Measurements from ENCODE around the gene MAP4K4.
A peak's percentile ranks its signal among the peaks of the same experiment; 100 is the strongest.

Gene MAP4K4

GRCh38 chr2:101828257-101828656 is 130.8 kb downstream of the MAP4K4 start:
- no peak for DNase-seq
- no peak for TF ChIP-seq POLR2A (IDR thresholded peaks at IDR 0.05; ENCODE audit: low read length)
- TF ChIP-seq GATA1 (IDR thresholded peaks at IDR 0.05; ENCODE audit: low read depth, low read length): no peak

- no peak for DNase-seq
- TF ChIP-seq GATA1 (IDR thresholded peaks at IDR 0.05; ENCODE audit: low read depth, low read length) (no peak), POLR2A (IDR thresholded peaks at IDR 0.05; ENCODE audit: low read length) (no peak)
These were observed 131.3 kb downstream of the MAP4K4 start for GRCh38 chr2:101828673-101829334.

- no peak for DNase-seq
- TF ChIP-seq POLR2A (IDR thresholded peaks at IDR 0.05; ENCODE audit: low read length): no peak
- no peak for TF ChIP-seq GATA1 (IDR thresholded peaks at IDR 0.05; ENCODE audit: low read depth, low read length)
These were observed 131.9 kb downstream of the MAP4K4 start for GRCh38 chr2:101829429-101829828.

GRCh38 chr2:101830146-101830545 is 132.6 kb downstream of the MAP4K4 start:
- TF ChIP-seq POLR2A (IDR thresholded peaks at IDR 0.05; ENCODE audit: low read length): no peak
- no peak for TF ChIP-seq GATA1 (IDR thresholded peaks at IDR 0.05; ENCODE audit: low read depth, low read length)
- no peak for DNase-seq

- DNase-seq: no peak
- TF ChIP-seq POLR2A (IDR thresholded peaks at IDR 0.05; ENCODE audit: low read length) (no peak), GATA1 (IDR thresholded peaks at IDR 0.05; ENCODE audit: low read depth, low read length) (no peak)
These were observed 133.0 kb downstream of the MAP4K4 start for GRCh38 chr2:101830555-101830954.

GRCh38 chr2:101831351-101831865 is 133.9 kb downstream of the MAP4K4 start:
- TF ChIP-seq GATA1 (IDR thresholded peaks at IDR 0.05; ENCODE audit: low read depth, low read length): no peak
- TF ChIP-seq POLR2A (IDR thresholded peaks at IDR 0.05; ENCODE audit: low read length): no peak
- peak; percentile 63 to 73 for DNase-seq

- TF ChIP-seq POLR2A (IDR thresholded peaks at IDR 0.05; ENCODE audit: low read length) (no peak), GATA1 (IDR thresholded peaks at IDR 0.05; ENCODE audit: low read depth, low read length) (no peak)
- peak in 1 of 2 experiments; percentile 14 for DNase-seq
These were observed 134.6 kb downstream of the MAP4K4 start for GRCh38 chr2:101832114-101832513.

GRCh38 chr2:101833890-101834523 is 136.5 kb downstream of the MAP4K4 start:
- TF ChIP-seq GATA1 (IDR thresholded peaks at IDR 0.05; ENCODE audit: low read depth, low read length) (no peak), POLR2A (IDR thresholded peaks at IDR 0.05; ENCODE audit: low read length) (no peak)
- DNase-seq: no peak

GRCh38 chr2:101837354-101837753 is 139.8 kb downstream of the MAP4K4 start:
- TF ChIP-seq POLR2A (IDR thresholded peaks at IDR 0.05; ENCODE audit: low read length): no peak
- no peak for TF ChIP-seq GATA1 (IDR thresholded peaks at IDR 0.05; ENCODE audit: low read depth, low read length)
- no peak for DNase-seq

GRCh38 chr2:101841679-101842327 is 144.3 kb downstream of the MAP4K4 start:
- no peak for DNase-seq
- no peak for TF ChIP-seq GATA1 (IDR thresholded peaks at IDR 0.05; ENCODE audit: low read depth, low read length)
- TF ChIP-seq POLR2A (IDR thresholded peaks at IDR 0.05; ENCODE audit: low read length): no peak

- TF ChIP-seq POLR2A (IDR thresholded peaks at IDR 0.05; ENCODE audit: low read length): no peak
- TF ChIP-seq GATA1 (IDR thresholded peaks at IDR 0.05; ENCODE audit: low read depth, low read length): no peak
- no peak for DNase-seq
These were observed 145.0 kb downstream of the MAP4K4 start for GRCh38 chr2:101842471-101842870.

GRCh38 chr2:101843048-101843447 is 145.5 kb downstream of the MAP4K4 start:
- DNase-seq: no peak
- TF ChIP-seq POLR2A (IDR thresholded peaks at IDR 0.05; ENCODE audit: low read length) (no peak), GATA1 (IDR thresholded peaks at IDR 0.05; ENCODE audit: low read depth, low read length) (no peak)

GRCh38 chr2:101843471-101843870 is 146.0 kb downstream of the MAP4K4 start:
- no peak for DNase-seq
- TF ChIP-seq POLR2A (IDR thresholded peaks at IDR 0.05; ENCODE audit: low read length) (no peak), GATA1 (IDR thresholded peaks at IDR 0.05; ENCODE audit: low read depth, low read length) (no peak)

GRCh38 chr2:101844055-101844635 is 146.6 kb downstream of the MAP4K4 start:
- TF ChIP-seq POLR2A (IDR thresholded peaks at IDR 0.05; ENCODE audit: low read length): no peak
- no peak for TF ChIP-seq GATA1 (IDR thresholded peaks at IDR 0.05; ENCODE audit: low read depth, low read length)
- no peak for DNase-seq

Data from erythroblast (primary cell).